Measurements from ENCODE around the gene LRIG3. TPM values are rescaled to one million over a fixed set of nuclear protein-coding genes. Genes with fewer than 3 reads are reported as not detected.

Gene LRIG3, protein sequence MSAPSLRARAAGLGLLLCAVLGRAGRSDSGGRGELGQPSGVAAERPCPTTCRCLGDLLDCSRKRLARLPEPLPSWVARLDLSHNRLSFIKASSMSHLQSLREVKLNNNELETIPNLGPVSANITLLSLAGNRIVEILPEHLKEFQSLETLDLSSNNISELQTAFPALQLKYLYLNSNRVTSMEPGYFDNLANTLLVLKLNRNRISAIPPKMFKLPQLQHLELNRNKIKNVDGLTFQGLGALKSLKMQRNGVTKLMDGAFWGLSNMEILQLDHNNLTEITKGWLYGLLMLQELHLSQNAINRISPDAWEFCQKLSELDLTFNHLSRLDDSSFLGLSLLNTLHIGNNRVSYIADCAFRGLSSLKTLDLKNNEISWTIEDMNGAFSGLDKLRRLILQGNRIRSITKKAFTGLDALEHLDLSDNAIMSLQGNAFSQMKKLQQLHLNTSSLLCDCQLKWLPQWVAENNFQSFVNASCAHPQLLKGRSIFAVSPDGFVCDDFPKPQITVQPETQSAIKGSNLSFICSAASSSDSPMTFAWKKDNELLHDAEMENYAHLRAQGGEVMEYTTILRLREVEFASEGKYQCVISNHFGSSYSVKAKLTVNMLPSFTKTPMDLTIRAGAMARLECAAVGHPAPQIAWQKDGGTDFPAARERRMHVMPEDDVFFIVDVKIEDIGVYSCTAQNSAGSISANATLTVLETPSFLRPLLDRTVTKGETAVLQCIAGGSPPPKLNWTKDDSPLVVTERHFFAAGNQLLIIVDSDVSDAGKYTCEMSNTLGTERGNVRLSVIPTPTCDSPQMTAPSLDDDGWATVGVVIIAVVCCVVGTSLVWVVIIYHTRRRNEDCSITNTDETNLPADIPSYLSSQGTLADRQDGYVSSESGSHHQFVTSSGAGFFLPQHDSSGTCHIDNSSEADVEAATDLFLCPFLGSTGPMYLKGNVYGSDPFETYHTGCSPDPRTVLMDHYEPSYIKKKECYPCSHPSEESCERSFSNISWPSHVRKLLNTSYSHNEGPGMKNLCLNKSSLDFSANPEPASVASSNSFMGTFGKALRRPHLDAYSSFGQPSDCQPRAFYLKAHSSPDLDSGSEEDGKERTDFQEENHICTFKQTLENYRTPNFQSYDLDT
- 80.9 TPM for total RNA-seq

GRCh38 chr12:58920102-58920960, at the start of gene LRIG3:
Gene LRIG3 (minus strand): TSS chr12:58920504. CDS start chr12:58920235, 269 bp downstream.
- Histone ChIP-seq H3K27ac (ENCODE audit: low read depth, low read length) (peak within 1 kb of the TSS; percentile 84), H3K4me3 (ENCODE audit: low read length in 3 of 3) (peak within 1 kb of the TSS; percentile 90 to 99 (median 93)), H3K9ac (ENCODE audit: low read depth in 1 of 3, low read length in 3 of 3) (peak within 1 kb of the TSS; percentile 91 to 97 (median 94)), H3K27me3 (ENCODE audit: control insufficient read depth in 3 of 3, insufficient read depth in 3 of 3, low read length in 3 of 3) (no peaks in the 10 kb centered on the region), H3K36me3 (ENCODE audit: control insufficient read depth in 3 of 3, insufficient read depth in 3 of 3, low read length in 3 of 3) (no peaks in the 10 kb centered on the region), H3K9me3 (ENCODE audit: control insufficient read depth in 3 of 3, low read length in 3 of 3) (no peaks in the 10 kb centered on the region), H3K4me1 (ENCODE audit: control insufficient read depth in 3 of 3, insufficient read depth in 3 of 3, low read length in 3 of 3) (peaks cover 2 to 15% (median 7%) of the 10 kb centered on the region in 3 donors)

- no peaks in the 10 kb centered on the region for H3K4me1 ChIP-seq (ENCODE audit: control insufficient read depth in 3 of 3, insufficient read depth in 3 of 3, low read length in 3 of 3)
- no peak overlapping the region for H3K9ac ChIP-seq (ENCODE audit: low read depth in 1 of 3, low read length in 3 of 3)
- H3K36me3 ChIP-seq (ENCODE audit: control insufficient read depth in 3 of 3, insufficient read depth in 3 of 3, low read length in 3 of 3): no peaks in the 10 kb centered on the region
- H3K9me3 ChIP-seq (ENCODE audit: control insufficient read depth in 3 of 3, low read length in 3 of 3): no peaks in the 10 kb centered on the region
- no peaks in the 10 kb centered on the region for H3K27me3 ChIP-seq (ENCODE audit: control insufficient read depth in 3 of 3, insufficient read depth in 3 of 3, low read length in 3 of 3)
- H3K27ac ChIP-seq (ENCODE audit: low read depth, low read length): no peak overlapping the region
- no peak overlapping the region for H3K4me3 ChIP-seq (ENCODE audit: low read length in 3 of 3)
Measured at GRCh38 chr12:58969237-58969636, 48.9 kb upstream of the LRIG3 start.

- no peaks in the 10 kb centered on the region for H3K36me3 ChIP-seq (ENCODE audit: control insufficient read depth in 3 of 3, insufficient read depth in 3 of 3, low read length in 3 of 3)
- H3K9ac ChIP-seq (ENCODE audit: low read depth in 1 of 3, low read length in 3 of 3): no peak overlapping the region
- H3K9me3 ChIP-seq (ENCODE audit: control insufficient read depth in 3 of 3, low read length in 3 of 3): no peaks in the 10 kb centered on the region
- no peak overlapping the region for H3K4me3 ChIP-seq (ENCODE audit: low read length in 3 of 3)
- no peak overlapping the region for H3K27ac ChIP-seq (ENCODE audit: low read depth, low read length)
- no peaks in the 10 kb centered on the region for H3K27me3 ChIP-seq (ENCODE audit: control insufficient read depth in 3 of 3, insufficient read depth in 3 of 3, low read length in 3 of 3)
- no peaks in the 10 kb centered on the region for H3K4me1 ChIP-seq (ENCODE audit: control insufficient read depth in 3 of 3, insufficient read depth in 3 of 3, low read length in 3 of 3)
Measured at GRCh38 chr12:58967561-58967960, 47.3 kb upstream of the LRIG3 start.

GRCh38 chr12:58966939-58967338, 46.6 kb upstream of the LRIG3 start:
- Histone ChIP-seq H3K36me3 (ENCODE audit: control insufficient read depth in 3 of 3, insufficient read depth in 3 of 3, low read length in 3 of 3) (no peaks in the 10 kb centered on the region), H3K4me3 (ENCODE audit: low read length in 3 of 3) (no peak overlapping the region), H3K27me3 (ENCODE audit: control insufficient read depth in 3 of 3, insufficient read depth in 3 of 3, low read length in 3 of 3) (no peaks in the 10 kb centered on the region), H3K4me1 (ENCODE audit: control insufficient read depth in 3 of 3, insufficient read depth in 3 of 3, low read length in 3 of 3) (no peaks in the 10 kb centered on the region), H3K9me3 (ENCODE audit: control insufficient read depth in 3 of 3, low read length in 3 of 3) (no peaks in the 10 kb centered on the region), H3K27ac (ENCODE audit: low read depth, low read length) (no peak overlapping the region), H3K9ac (ENCODE audit: low read depth in 1 of 3, low read length in 3 of 3) (no peak overlapping the region)

DNA sequence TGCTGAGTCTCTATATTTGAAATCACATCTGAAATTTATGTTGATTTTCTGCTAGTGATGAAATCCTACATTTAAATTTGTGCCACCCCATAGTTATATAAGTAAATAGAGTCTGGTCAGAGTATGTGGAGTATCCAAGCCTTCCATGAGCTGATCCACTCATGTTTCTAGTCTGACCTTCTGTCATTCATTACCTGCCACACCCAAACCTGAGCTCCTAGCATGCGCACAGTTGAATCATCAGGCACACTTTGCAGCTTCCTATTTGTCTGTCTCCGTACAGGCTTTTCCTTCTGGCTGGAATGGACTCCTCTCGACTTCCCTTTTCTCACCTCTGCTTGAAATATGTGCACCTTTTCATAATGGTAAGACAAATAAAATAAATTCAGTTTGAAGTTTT, 45.3 kb upstream of the LRIG3 start:
- no peak overlapping the region for H3K9ac ChIP-seq (ENCODE audit: low read depth in 1 of 3, low read length in 3 of 3)
- no peaks in the 10 kb centered on the region for H3K4me1 ChIP-seq (ENCODE audit: control insufficient read depth in 3 of 3, insufficient read depth in 3 of 3, low read length in 3 of 3)
- H3K27me3 ChIP-seq (ENCODE audit: control insufficient read depth in 3 of 3, insufficient read depth in 3 of 3, low read length in 3 of 3): no peaks in the 10 kb centered on the region
- H3K9me3 ChIP-seq (ENCODE audit: control insufficient read depth in 3 of 3, low read length in 3 of 3): no peaks in the 10 kb centered on the region
- H3K4me3 ChIP-seq (ENCODE audit: low read length in 3 of 3): no peak overlapping the region
- H3K27ac ChIP-seq (ENCODE audit: low read depth, low read length): no peak overlapping the region
- H3K36me3 ChIP-seq (ENCODE audit: control insufficient read depth in 3 of 3, insufficient read depth in 3 of 3, low read length in 3 of 3): no peaks in the 10 kb centered on the region

GRCh38 chr12:58963844-58964243, 43.5 kb upstream of the LRIG3 start:
- Histone ChIP-seq H3K27ac (ENCODE audit: low read depth, low read length) (no peak overlapping the region), H3K36me3 (ENCODE audit: control insufficient read depth in 3 of 3, insufficient read depth in 3 of 3, low read length in 3 of 3) (no peaks in the 10 kb centered on the region), H3K9ac (ENCODE audit: low read depth in 1 of 3, low read length in 3 of 3) (no peak overlapping the region), H3K9me3 (ENCODE audit: control insufficient read depth in 3 of 3, low read length in 3 of 3) (no peaks in the 10 kb centered on the region), H3K4me3 (ENCODE audit: low read length in 3 of 3) (no peak overlapping the region), H3K4me1 (ENCODE audit: control insufficient read depth in 3 of 3, insufficient read depth in 3 of 3, low read length in 3 of 3) (no peaks in the 10 kb centered on the region), H3K27me3 (ENCODE audit: control insufficient read depth in 3 of 3, insufficient read depth in 3 of 3, low read length in 3 of 3) (no peaks in the 10 kb centered on the region)

GRCh38 chr12:58961906-58962305, 41.6 kb upstream of the LRIG3 start:
- no peaks in the 10 kb centered on the region for H3K4me1 ChIP-seq (ENCODE audit: control insufficient read depth in 3 of 3, insufficient read depth in 3 of 3, low read length in 3 of 3)
- no peak overlapping the region for H3K9ac ChIP-seq (ENCODE audit: low read depth in 1 of 3, low read length in 3 of 3)
- H3K36me3 ChIP-seq (ENCODE audit: control insufficient read depth in 3 of 3, insufficient read depth in 3 of 3, low read length in 3 of 3): no peaks in the 10 kb centered on the region
- H3K27ac ChIP-seq (ENCODE audit: low read depth, low read length): no peak overlapping the region
- no peaks in the 10 kb centered on the region for H3K9me3 ChIP-seq (ENCODE audit: control insufficient read depth in 3 of 3, low read length in 3 of 3)
- H3K27me3 ChIP-seq (ENCODE audit: control insufficient read depth in 3 of 3, insufficient read depth in 3 of 3, low read length in 3 of 3): no peaks in the 10 kb centered on the region
- H3K4me3 ChIP-seq (ENCODE audit: low read length in 3 of 3): no peak overlapping the region

DNA sequence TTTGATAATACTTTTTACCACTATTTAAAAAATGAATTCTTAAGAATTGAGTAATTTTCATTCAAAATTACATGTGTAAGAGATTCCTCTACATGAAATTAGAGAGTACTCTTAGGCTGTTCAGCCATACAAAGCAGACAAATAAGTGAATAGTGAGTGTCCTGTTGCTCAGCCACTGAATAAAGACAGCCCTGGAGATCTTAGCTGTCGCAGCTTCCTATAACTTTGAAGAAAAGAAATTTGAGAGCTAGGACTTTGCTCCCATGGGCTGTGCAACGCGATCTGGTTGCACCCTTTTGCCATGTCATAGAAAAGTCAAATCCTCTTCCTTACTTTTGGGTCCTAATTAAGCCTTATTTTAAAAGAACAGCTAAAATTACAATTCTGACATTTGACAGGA, 40.9 kb upstream of the LRIG3 start:
- Histone ChIP-seq H3K27me3 (ENCODE audit: control insufficient read depth in 3 of 3, insufficient read depth in 3 of 3, low read length in 3 of 3) (no peaks in the 10 kb centered on the region), H3K9ac (ENCODE audit: low read depth in 1 of 3, low read length in 3 of 3) (peak overlapping the region in 1 of 3 donors; percentile 24), H3K36me3 (ENCODE audit: control insufficient read depth in 3 of 3, insufficient read depth in 3 of 3, low read length in 3 of 3) (no peaks in the 10 kb centered on the region), H3K9me3 (ENCODE audit: control insufficient read depth in 3 of 3, low read length in 3 of 3) (no peaks in the 10 kb centered on the region), H3K4me1 (ENCODE audit: control insufficient read depth in 3 of 3, insufficient read depth in 3 of 3, low read length in 3 of 3) (no peaks in the 10 kb centered on the region), H3K27ac (ENCODE audit: low read depth, low read length) (no peak overlapping the region), H3K4me3 (ENCODE audit: low read length in 3 of 3) (no peak overlapping the region)

- Histone ChIP-seq H3K36me3 (ENCODE audit: control insufficient read depth in 3 of 3, insufficient read depth in 3 of 3, low read length in 3 of 3) (no peaks in the 10 kb centered on the region), H3K27me3 (ENCODE audit: control insufficient read depth in 3 of 3, insufficient read depth in 3 of 3, low read length in 3 of 3) (no peaks in the 10 kb centered on the region), H3K27ac (ENCODE audit: low read depth, low read length) (no peak overlapping the region), H3K9me3 (ENCODE audit: control insufficient read depth in 3 of 3, low read length in 3 of 3) (no peaks in the 10 kb centered on the region), H3K9ac (ENCODE audit: low read depth in 1 of 3, low read length in 3 of 3) (no peak overlapping the region), H3K4me1 (ENCODE audit: control insufficient read depth in 3 of 3, insufficient read depth in 3 of 3, low read length in 3 of 3) (no peaks in the 10 kb centered on the region), H3K4me3 (ENCODE audit: low read length in 3 of 3) (no peak overlapping the region)
Measured at GRCh38 chr12:58959639-58960300, 39.5 kb upstream of the LRIG3 start.
